ENCODE results near the gene STX18. TPM values are rescaled to one million over a fixed set of nuclear protein-coding genes. Genes with fewer than 3 reads are reported as not detected.

Gene STX18
- total RNA-seq, 1 experiment from 2014 or later, result 36.5 TPM

- Mint-ChIP-seq H3K4me3 (ENCODE audit: unreplicated experiment) (no peak overlapping the region), H3K36me3 (ENCODE audit: insufficient read depth, unreplicated experiment) (peaks cover 4% of the 10 kb centered on the region), H3K27ac (ENCODE audit: unreplicated experiment) (no peak overlapping the region), H3K27me3 (ENCODE audit: insufficient read depth, unreplicated experiment) (no peaks in the 10 kb centered on the region), H3K9me3 (ENCODE audit: unreplicated experiment) (no peaks in the 10 kb centered on the region), H3K4me1 (ENCODE audit: low read depth, unreplicated experiment) (peaks cover under 1% of the 10 kb centered on the region)
- POLR2A ChIA-PET, result no interaction called here
- DNase-seq, result no peak
- TF ChIP-seq CTCF (IDR thresholded peaks at IDR 0.05; ENCODE audit: insufficient read depth in 1 of 2, low read depth in 1 of 2, low read length in 1 of 2, severe bottlenecking in 1 of 2, unreplicated experiment in 1 of 2), result no peak
- peaks cover 2% of the 10 kb centered on the region for H3K4me1 ChIP-seq
- BruUV-seq (replicated peaks), result no TSS peak
- CTCF ChIA-PET, result interaction anchor here (0.6 kb wide), 1 partner anchor 10 kb away, joined by 3 read pairs; no protein-coding TSS in a partner anchor
- intact Hi-C loops (cut with micrococcal nuclease; ENCODE audit: unreplicated experiment), result no loop called here
- H3K9me3 ChIP-seq, result no peaks in the 10 kb centered on the region
- H3K27me3 ChIP-seq (replicated peaks; ENCODE audit: control insufficient read depth, insufficient read depth, low read length), result no peaks in the 10 kb centered on the region
- no peaks in the 10 kb centered on the region; the same call in 1 of the 2 replicates for H3K36me3 ChIP-seq (ENCODE audit: control insufficient read depth, insufficient read depth, low read length)
- no peak overlapping the region for H3K4me3 ChIP-seq (ENCODE audit: low read depth, low read length)
These were observed 103.9 kb downstream of the STX18 start for GRCh38 chr4:4437798-4438470.

- H3K27me3 ChIP-seq (replicated peaks; ENCODE audit: control insufficient read depth, insufficient read depth, low read length), result no peaks in the 10 kb centered on the region
- no peaks in the 10 kb centered on the region for H3K9me3 ChIP-seq
- DNase-seq, result no peak
- Mint-ChIP-seq H3K36me3 (ENCODE audit: insufficient read depth, unreplicated experiment) (peaks cover 6% of the 10 kb centered on the region), H3K9me3 (ENCODE audit: unreplicated experiment) (no peaks in the 10 kb centered on the region), H3K27ac (ENCODE audit: unreplicated experiment) (no peak overlapping the region), H3K27me3 (ENCODE audit: insufficient read depth, unreplicated experiment) (no peaks in the 10 kb centered on the region), H3K4me3 (ENCODE audit: unreplicated experiment) (no peak overlapping the region), H3K4me1 (ENCODE audit: low read depth, unreplicated experiment) (no peaks in the 10 kb centered on the region)
- POLR2A ChIA-PET, result no interaction called here
- no TSS peak for BruUV-seq (replicated peaks)
- CTCF ChIA-PET, result no interaction called here
- no peaks in the 10 kb centered on the region; the same call in 1 of the 2 replicates for H3K36me3 ChIP-seq (ENCODE audit: control insufficient read depth, insufficient read depth, low read length)
- intact Hi-C loops (cut with micrococcal nuclease; ENCODE audit: unreplicated experiment), result no loop called here
- H3K4me1 ChIP-seq, result no peaks in the 10 kb centered on the region
- no peak overlapping the region for H3K4me3 ChIP-seq (ENCODE audit: low read depth, low read length)
- no peak for TF ChIP-seq CTCF (IDR thresholded peaks at IDR 0.05; ENCODE audit: insufficient read depth in 1 of 2, low read depth in 1 of 2, low read length in 1 of 2, severe bottlenecking in 1 of 2, unreplicated experiment in 1 of 2)
These were observed 105.5 kb downstream of the STX18 start for GRCh38 chr4:4436244-4436823.

GRCh38 chr4:4433941-4434340, 107.9 kb downstream of the STX18 start:
- CTCF ChIA-PET, result no interaction called here
- Mint-ChIP-seq H3K9me3 (ENCODE audit: unreplicated experiment) (no peaks in the 10 kb centered on the region), H3K4me1 (ENCODE audit: low read depth, unreplicated experiment) (no peaks in the 10 kb centered on the region), H3K27ac (ENCODE audit: unreplicated experiment) (no peak overlapping the region), H3K4me3 (ENCODE audit: unreplicated experiment) (no peak overlapping the region), H3K36me3 (ENCODE audit: insufficient read depth, unreplicated experiment) (peaks cover 13% of the 10 kb centered on the region), H3K27me3 (ENCODE audit: insufficient read depth, unreplicated experiment) (no peaks in the 10 kb centered on the region)
- H3K4me3 ChIP-seq (ENCODE audit: low read depth, low read length), result no peak overlapping the region
- POLR2A ChIA-PET, result no interaction called here
- 0 out of 2 replicates have a peak, but pooled peaks cover 2% of the 10 kb centered on the region for H3K36me3 ChIP-seq (ENCODE audit: control insufficient read depth, insufficient read depth, low read length)
- H3K27me3 ChIP-seq (replicated peaks; ENCODE audit: control insufficient read depth, insufficient read depth, low read length), result no peaks in the 10 kb centered on the region
- intact Hi-C loops (cut with micrococcal nuclease; ENCODE audit: unreplicated experiment), result no loop called here
- no peaks in the 10 kb centered on the region for H3K9me3 ChIP-seq
- TF ChIP-seq CTCF (IDR thresholded peaks at IDR 0.05; ENCODE audit: insufficient read depth in 1 of 2, low read depth in 1 of 2, low read length in 1 of 2, severe bottlenecking in 1 of 2, unreplicated experiment in 1 of 2), result no peak
- no peak for DNase-seq
- BruUV-seq (replicated peaks), result no TSS peak
- H3K4me1 ChIP-seq, result peaks cover 4% of the 10 kb centered on the region; the same call in 1 of the 2 replicates
